Adrenal gland (tissue), 5 donors: ENCODE measurements around the gene UNC5A.

Source experiments
- POLR2A ChIP-seq, 2 donors: fragments of 450-650 bp; IDR thresholded peaks; one replicate each; pipeline ENCODE4 v1.6.1; 2017; ENCODE audit warnings: antibody characterized with exemption in 2 of 2, mild to moderate bottlenecking in 2 of 2, moderate library complexity in 1 of 2
- TF ChIP-seq, protein P1 (sequence below), 6 experiments: fragments of 450-650 bp in 4 of 6; fragments of 200-600 bp in 2 of 6; sonication (generic) in 1 of 6; IDR thresholded peaks; 1 replicate in 5 of 6; 2 replicates in 1 of 6; pipeline versions ENCODE4 v1.5.1 to v1.8.0; 2016 to 2021; ENCODE audit warnings: antibody characterized with exemption in 6 of 6, mild to moderate bottlenecking in 2 of 6, moderate library complexity in 1 of 6
- donor health status: DM: no; HTN: no; CAD: no.

DNA sequence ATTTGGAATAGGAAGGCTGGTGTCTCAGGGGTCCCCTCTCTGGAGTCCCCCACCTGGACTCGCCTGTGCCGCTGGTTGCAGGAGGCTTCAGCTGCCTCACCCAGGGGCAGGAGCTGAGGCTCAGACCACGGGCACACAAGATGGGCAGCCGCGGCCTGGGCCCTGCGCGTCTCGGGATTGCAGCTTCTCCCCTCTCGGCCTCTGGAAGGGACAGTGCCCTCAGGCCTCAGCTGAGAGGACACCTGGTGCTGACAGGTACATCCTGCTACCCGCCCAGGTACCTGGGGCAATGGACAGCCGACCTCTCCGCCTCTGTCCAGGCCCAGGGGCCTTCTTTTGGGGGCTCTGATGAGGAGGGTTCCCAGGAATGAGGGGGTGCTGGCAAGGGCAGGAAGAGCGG is 38.3 kb downstream of the UNC5A start:
- TF ChIP-seq, protein P1, sequence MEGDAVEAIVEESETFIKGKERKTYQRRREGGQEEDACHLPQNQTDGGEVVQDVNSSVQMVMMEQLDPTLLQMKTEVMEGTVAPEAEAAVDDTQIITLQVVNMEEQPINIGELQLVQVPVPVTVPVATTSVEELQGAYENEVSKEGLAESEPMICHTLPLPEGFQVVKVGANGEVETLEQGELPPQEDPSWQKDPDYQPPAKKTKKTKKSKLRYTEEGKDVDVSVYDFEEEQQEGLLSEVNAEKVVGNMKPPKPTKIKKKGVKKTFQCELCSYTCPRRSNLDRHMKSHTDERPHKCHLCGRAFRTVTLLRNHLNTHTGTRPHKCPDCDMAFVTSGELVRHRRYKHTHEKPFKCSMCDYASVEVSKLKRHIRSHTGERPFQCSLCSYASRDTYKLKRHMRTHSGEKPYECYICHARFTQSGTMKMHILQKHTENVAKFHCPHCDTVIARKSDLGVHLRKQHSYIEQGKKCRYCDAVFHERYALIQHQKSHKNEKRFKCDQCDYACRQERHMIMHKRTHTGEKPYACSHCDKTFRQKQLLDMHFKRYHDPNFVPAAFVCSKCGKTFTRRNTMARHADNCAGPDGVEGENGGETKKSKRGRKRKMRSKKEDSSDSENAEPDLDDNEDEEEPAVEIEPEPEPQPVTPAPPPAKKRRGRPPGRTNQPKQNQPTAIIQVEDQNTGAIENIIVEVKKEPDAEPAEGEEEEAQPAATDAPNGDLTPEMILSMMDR (IDR thresholded peaks at IDR 0.05), result no peak
- no peak for TF ChIP-seq POLR2A (IDR thresholded peaks at IDR 0.05)
